Retina (tissue), 1 donor: ENCODE results near the gene BOLL.
"Not testable (repeated sequence)": the region's sequence is repeated elsewhere in the genome, so short reads cannot be mapped to it uniquely, and the experiment has no call there.

Source experiments
- DNase-seq: peaks from one replicate; pipeline ENCODE4 v3.0.0-alpha.2; 2016

Gene BOLL

GRCh38 chr2:197784956-197785941 is at the start of gene BOLL:
TSS of gene BOLL (minus strand) at chr2:197785319. CDS start at chr2:197781850, 3,469 bp downstream.
- no peak for DNase-seq

DNA sequence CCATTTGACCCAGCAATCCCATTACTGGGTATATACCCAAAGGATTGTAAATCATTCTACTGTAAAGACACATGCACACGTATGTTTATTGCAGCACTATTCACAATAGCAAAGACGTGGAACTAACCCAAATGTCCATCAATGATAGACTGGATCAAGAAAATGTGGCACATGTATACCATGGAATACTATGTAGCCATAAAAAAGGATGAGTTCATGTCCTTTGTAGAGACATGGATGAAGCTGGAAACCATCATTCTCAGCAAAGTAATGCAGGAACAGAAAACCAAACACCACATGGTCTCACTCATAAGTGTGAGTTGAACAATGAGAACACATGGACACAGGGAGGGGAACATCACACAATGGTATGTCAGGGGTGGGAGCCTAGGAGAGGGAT is 49.7 kb upstream of the BOLL start:
- not testable (repeated sequence) for DNase-seq

DNA sequence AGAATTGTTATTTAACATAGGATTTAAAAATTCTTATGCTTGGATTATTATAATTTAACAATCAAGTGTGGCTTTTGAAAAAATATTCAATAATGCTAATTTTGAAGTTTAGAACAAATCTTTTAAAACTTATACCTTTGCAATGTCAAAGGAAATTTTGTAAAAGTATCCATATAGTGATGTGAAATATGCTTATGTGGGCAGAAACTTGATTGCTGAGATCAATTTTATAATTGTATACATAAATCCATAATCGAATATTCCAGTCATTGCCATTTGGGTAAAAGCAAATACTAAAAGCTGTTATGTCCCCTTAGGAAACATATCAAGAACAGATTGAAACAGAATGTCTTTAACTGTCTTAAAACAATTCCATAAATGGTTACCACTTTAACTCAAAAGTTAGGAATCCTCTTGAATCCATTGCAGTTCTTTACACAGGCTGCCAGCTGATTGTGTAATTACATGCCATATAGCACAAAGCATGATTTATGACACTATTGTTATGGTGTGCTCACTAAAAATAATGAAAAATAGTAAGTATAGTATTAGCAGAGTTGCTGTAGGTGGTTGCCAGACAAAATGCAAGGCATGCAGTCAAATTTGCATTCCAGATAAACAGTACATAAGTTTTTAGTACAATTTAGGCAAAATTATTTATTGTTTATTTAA is 43.5 kb upstream of the BOLL start:
- no peak for DNase-seq

DNA sequence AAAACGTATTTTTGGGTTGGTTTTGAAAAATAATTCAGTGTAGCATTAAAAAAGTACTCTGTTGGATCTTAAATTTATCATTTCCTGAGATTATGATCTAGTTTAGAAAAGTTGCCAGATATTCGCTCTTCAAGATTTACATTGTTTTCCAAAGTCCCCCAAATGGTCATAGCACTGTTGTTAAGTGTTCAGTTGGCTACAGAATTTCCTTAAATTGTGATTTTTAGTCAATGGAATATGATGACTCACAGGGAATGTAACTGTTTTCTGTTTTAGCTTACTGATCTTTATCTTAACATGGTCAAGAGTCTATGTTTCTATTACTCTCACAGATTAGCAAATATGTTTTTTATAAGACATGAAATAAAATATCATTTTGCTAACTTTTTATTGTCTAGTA is 42.5 kb upstream of the BOLL start:
- DNase-seq: no peak

DNA sequence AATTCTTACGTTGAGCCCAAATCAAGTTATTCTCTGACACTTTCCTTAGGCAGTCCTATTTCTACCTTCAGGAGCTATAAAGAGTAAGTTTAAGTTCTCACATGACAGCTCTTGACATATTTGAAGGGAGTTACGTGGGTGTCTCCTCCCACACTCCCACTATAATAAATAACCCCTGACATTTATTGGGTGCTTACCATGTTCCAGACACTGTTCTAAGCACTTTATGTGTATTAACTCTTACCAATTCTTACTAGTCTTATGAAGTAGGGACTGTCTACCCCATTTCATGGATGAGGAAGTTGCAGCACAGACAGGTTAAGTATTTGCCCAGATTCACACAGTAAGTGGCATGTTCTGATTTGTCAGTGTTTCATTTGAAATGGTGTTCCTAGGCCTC is 37.2 kb upstream of the BOLL start:
- DNase-seq: no peak

- no peak for DNase-seq
Measured at GRCh38 chr2:197821550-197822289, 36.6 kb upstream of the BOLL start.

- DNase-seq: no peak
Measured at GRCh38 chr2:197814526-197814925, 29.4 kb upstream of the BOLL start.

DNA sequence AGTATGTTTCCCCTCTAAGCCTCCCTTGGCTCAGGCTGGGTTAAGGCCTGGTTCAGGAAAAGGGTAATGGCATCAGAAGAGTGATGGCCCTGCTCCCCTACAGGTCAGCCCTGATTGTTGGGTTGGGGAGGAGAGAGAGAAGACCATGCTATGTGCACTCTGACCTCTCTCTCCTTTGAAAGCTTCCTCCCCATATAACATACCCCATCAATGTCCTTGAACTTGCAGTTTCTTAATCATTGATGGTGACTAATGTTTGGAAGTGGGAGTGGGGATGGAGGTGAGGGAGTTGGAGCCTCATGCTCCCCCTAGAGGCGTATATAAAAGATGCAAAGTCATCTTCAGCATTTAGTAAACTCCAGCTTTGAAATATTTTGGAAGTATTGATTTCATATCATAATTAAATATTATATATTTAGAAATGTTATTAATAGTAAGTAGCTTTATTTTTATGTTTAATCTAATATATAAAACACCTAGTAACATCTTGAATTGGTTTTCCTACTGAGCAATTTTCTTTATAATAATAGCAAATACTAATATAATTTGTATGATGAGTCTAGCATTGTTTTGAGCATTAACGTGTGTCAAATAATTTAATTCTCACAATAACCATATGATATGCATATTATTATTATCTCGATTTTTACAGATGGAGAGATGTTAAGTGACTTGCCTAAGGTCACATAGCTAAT is 28.1 kb upstream of the BOLL start:
- DNase-seq: no peak

DNA sequence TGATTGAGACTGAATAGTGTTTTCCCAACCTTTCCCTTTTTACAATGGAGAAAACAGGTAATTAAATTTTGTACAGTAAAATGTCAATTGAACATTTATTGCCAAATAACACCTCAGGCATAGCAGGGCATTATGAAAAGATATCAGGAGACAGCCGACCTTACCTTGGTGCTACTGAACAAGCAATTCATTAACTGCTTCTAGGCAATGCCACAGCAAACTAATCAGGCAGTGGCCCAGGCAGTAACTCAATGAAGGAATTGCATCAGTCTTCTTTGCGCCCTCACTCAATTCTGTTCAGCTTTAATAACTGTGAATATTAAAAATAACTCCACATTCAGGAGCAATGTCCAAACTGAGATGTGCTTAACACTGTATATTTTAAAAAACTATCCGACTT is 25.4 kb upstream of the BOLL start:
- no peak for DNase-seq

GRCh38 chr2:197810016-197810415 is 24.9 kb upstream of the BOLL start:
- DNase-seq: no peak

DNA sequence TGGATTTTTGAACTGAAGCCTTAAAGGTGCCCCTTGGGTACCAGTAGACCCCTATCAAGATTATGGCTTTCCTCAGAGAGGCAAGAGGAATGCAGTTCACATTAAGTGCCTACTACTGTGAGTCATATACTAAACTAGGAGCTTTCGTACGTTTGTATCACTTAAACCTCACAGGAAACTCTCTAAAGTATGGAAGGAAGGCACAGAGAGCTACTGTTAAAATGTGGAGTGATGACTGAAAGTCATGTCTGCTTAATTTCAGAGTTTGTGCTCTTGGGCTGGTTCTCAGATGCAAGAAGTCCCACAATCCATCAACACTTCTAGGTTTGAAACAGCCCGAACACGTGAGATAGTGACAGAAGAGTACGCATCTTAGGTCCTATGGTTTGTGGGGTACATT is 23.9 kb upstream of the BOLL start:
- no peak for DNase-seq

GRCh38 chr2:197805715-197806633 is 20.9 kb upstream of the BOLL start:
- DNase-seq: no peak

GRCh38 chr2:197804758-197805714 is 19.9 kb upstream of the BOLL start:
- DNase-seq: peak; percentile 81

DNA sequence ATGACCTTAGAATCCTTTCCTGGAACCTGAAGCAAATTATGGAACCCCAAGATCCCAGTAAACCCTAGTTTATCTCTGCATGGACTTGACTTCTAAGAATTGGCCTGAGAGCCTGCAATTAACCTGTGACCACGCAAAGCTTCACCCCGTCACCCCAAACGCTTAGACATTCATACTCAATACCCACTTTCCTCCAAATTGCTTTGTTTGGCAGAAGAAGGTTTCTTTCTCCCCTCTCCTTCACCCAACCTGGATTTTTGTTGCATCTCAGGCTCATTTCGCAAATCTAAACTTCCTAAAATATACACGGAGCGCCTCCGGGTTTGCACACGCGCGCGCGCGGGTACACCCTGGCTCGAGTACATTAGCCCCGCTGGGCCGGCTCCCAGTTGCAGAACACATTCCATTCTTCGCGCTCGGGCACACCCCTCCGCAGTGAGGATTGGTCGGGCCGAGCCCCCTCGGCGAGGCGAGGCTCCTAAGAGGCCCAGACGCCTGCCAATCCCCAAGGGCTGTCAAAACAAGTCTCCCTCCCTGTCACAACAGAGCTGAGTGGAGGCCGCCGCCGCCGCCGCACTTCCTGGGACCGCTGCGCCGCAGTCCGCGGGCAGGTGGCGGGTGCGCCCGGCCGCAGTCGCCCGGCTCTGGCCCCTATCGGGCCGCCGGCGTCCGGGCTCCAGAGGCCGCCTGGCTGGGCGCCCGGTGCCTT is 19.1 kb upstream of the BOLL start, which contains the start of gene PLCL1:
Gene PLCL1 (plus strand): TSS at position 545 of the 709 bp plus-strand sequence.
- peak; percentile 90 for DNase-seq

DNA sequence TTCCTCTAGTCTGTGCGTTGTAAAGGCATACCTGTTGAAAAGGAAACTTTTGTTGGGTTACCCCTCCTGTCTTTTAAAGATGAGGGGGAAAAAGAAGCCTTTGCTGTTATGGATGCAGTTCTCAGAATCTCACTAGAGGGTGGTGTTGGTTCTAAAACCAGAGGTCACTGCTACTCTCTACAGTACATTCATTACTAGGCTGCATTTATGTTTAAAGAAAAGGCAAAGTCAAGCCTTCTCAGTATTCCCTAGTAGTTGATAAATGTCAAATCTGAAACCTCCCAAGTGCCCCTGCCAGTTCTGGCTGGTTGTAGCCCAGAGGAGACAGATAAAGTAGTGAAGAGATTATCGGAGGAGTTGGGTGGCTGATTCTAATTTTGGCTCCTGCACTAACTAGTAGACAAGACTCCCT is 17.9 kb upstream of the BOLL start:
- peak; percentile 68 for DNase-seq

- DNase-seq: no peak
Measured at GRCh38 chr2:197801033-197801432, 15.9 kb upstream of the BOLL start.

DNA sequence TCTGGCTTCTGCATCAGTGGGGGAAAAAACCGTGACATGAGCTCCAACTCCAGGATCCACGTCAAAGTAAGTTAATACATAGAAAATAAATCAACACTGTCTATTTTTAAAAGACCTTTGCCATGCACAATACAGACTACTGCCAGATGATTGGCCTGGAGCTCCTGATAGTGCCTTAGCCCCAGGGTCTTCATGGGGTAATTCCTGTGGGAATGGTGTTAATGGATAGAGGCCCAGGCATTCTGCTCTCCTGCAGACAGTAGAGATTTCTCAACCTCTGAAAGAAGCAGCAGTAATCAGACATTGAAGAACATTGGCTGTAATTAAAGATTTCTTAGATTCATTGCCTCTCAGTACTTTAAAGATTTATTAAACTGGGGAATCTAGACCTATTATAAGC is 15.0 kb upstream of the BOLL start:
- peak; percentile 10 for DNase-seq

DNA sequence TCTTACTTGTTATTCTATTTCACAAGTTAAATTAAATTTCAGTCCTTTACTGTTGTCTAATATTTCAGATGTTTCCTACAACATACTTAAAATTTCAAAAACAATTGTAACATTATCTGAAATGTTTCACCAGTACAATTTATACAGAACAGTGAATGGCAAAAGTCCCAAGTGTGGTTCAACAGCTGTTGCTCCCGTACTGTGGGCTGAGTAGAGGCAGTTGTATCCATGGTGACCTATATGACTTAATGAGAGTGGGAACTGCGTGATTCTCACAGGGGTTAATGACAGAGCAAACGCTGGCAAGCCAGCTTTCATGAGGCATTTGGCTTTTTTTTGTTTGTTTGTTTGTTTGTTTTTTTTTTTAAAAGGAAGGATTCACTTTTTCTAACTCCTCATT is 13.9 kb upstream of the BOLL start:
- DNase-seq: peak; percentile 34

DNA sequence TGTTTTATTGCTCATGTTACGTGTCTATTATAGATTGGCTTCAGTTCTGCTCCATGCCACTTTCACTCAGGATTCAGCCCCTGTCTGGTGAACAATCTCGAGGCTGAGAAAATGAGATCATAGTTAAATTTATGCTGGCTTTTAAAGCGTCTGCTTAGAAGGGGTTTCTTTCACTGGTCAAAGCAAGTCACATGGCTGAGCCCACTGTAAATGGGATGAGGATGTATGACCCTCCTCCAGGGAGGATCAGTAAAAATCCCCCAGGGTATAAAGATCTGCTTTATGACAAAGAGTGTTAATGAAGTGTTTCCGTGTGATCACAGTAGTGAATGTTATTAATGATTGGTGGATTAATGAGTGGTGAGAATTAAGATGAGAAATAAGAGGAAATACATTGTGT is 13.1 kb upstream of the BOLL start:
- DNase-seq: peak; percentile 39

DNA sequence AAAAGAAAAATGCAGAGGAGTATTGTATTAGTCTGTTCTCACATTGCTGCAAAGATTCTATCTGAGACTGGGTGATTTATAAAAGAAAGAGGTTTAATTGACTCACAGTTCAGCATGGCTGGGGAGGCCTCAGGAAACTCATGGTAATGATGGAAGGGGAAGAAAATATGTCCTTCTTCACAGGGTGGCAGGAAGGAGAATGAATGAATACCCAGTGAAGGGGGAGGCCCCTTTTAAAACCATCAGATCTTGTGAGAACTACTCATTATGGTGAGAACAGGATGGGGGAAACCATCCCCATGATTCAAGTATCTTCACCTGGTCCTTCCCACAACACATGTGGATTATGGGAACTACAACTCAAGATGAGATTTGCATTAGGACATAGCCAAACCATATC is 10.2 kb upstream of the BOLL start:
- no peak for DNase-seq
